Stimulated activated CD8-positive, alpha-beta memory T cell treated with anti-CD3 and anti-CD28 coated beads, Interleukin-2, amount 100 ng/mL, for 1 hour (primary cell): ENCODE data around the gene CTSK.
"Not testable (repeated sequence)": the region's sequence is repeated elsewhere in the genome, so short reads cannot be mapped to it uniquely, and the experiment has no call there.

Source experiments
- DNase-seq, 2 donors: peaks; one replicate each; pipeline ENCODE4 v3.0.0-alpha.2; 2020; ENCODE audit warnings: low read depth in 2 of 2

Gene CTSK

DNA sequence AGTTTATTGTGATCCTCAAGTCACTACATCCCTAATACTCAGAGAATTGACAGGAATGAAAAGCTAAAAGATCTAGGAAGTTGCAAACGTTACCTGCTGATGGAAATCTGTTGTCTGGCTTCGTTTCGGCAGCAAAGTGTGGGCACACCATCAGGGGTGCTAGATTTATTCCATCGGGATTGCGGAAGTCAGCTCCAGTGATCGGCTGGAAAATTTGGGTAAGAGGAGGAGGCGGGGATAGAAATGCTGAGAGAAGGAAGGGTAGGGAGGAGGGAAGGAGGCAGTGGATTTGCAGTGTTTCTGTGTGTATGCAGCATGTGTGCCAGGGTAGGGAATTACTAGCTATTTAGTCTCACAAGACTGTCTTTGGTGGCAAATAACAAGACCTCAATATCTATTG lies at the start of gene CTSK:
Gene CTSK (minus strand): TSS at position 140 of the 400 bp plus-strand sequence. CDS start 1,455 bp downstream, outside the sequence.
- no peak for DNase-seq

GRCh38 chr1:150852734-150853133 lies 44.7 kb upstream of the CTSK start:
- not testable (repeated sequence) for DNase-seq

DNA sequence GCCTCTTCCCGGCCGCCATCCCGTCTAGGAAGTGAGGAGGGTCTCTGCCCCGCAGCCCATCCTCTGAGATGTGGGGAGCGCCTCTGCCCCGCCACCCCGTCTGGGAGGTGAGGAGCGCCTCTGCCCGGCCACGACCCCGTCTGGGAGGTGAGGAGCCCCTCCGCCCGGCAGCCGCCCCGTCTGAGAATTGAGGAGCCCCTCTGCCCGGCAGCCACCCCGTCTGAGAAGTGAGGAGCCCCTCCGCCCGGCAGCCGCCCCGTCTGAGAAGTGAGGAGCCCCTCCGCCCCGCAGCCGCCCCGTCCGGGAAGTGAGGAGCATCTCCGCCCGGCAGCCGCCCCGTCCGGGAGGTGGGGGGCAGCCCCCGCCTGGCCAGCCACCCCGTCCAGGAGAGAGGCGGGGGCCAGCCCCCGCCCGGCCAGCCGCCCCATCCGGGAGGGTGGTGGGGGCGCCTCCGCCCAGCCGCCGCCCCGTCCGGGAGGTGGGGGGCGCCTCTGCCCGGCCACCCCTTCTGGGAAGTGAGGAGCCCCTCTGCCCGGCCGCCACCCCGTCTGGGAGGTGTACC lies 42.8 kb upstream of the CTSK start:
- not testable (repeated sequence) for DNase-seq

DNA sequence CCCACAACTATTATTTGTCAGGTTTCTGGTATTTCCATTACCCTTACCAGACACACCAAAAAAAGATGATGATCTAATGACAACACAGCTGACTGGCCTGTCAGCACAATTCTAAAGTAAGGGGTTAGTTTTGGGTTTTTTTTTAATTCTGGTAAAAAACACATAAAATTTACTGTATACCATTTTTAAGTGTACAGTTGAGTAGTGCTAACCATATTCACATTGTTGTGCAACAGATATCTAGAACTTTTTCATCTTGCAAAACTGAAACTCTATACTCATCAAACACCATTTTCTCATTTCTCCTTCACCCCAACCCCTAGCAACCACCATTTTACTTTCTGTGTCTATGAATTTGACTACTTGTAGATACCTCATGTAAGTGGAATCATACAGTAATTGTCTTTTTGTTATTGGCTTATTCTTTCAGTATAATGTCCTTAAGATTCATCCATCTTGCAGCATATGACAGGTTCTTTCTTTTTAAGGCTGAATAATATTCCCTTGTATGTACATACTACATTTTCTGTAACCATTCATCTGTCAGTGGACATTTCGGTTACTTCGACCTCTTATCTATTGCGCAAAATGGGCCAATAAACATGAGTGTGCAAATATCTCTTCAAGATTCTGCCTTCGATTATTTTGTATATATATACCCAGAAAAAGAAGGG lies 38.5 kb upstream of the CTSK start:
- DNase-seq, result no peak

- DNase-seq, result no peak
Observed at GRCh38 chr1:150843474-150843873, 35.4 kb upstream of the CTSK start.

- no peak for DNase-seq
Observed at GRCh38 chr1:150842964-150843363, 34.9 kb upstream of the CTSK start.

DNA sequence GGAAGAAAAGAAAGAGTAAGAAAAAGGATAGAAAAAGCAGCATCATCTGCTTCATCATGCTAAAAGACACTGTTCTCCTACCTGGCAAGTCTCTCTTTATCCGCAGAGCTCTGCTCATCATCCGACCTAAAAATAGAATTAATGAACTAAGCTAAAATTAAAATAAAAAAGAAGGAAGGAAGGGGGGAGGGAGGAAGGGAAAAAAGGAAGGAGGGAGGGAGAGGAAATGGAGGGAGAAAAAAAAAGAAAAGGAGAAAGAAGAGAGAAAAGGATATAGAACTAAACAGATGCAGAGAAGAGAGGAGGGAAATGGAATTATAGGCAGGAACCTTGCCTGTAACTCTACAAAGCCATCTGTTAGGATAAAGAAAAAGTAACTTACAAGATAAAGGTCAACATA lies 34.3 kb upstream of the CTSK start:
- no peak for DNase-seq

- DNase-seq, result no peak
Observed at GRCh38 chr1:150841626-150842025, 33.6 kb upstream of the CTSK start.

DNA sequence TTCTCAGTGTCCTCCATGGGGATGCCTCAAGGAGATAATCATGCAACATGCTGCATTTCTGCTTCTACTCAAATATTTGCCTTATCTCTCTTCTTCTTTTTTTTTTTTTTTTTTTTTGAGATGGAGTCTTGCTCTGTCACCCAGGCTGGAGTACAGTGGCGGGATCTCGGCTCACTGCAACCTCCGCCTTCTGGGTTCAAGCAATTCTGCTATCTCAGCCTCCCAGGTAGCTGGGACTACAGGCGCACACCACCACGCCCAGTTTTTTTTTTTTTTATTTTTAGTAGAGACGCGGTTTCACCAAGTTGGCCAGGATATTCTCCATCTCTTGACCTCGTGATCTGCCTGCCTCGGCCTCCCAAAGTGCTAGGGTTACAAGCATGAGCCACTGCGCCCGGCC lies 32.8 kb upstream of the CTSK start:
- DNase-seq, result not testable (repeated sequence)

- DNase-seq, result no peak
Observed at GRCh38 chr1:150836129-150836773, 28.2 kb upstream of the CTSK start.

DNA sequence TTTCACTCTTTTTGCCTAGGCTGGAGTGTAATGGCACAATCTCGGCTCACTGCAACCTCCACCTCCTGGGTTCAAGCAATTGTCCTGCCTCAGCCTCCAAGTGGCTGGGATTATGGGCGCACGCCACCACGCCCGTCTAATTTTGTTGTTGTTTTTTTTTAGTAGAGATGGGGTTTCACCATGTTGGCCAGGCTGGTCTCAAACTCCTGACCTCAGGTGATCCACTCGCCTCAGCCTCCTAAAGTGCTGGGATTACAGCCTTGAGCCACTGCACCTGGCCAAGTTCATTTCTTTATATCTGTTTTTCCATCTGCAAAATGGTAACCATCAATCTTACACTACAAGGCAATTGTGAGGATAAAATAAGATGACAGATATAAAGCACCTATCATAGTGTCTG lies 25.9 kb upstream of the CTSK start:
- DNase-seq, result not testable (repeated sequence)

DNA sequence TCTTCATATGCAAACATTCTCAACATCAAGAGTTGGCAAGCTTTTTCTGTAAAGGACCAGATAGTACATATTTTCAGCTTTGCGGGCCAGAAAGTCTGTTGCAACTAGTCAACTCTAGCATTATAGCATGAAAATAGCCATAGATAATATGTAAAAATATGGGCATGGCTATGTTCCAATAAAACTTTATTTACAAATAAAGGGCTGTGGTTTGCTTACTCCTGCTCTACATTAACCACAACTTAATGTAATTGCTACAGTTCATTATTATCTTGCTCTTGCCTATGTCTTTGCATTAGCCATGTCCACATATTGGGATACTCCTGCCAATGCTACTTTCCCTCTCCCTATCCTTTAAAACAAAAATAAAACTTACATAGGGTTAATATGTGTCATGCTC lies 24.5 kb upstream of the CTSK start:
- no peak for DNase-seq

DNA sequence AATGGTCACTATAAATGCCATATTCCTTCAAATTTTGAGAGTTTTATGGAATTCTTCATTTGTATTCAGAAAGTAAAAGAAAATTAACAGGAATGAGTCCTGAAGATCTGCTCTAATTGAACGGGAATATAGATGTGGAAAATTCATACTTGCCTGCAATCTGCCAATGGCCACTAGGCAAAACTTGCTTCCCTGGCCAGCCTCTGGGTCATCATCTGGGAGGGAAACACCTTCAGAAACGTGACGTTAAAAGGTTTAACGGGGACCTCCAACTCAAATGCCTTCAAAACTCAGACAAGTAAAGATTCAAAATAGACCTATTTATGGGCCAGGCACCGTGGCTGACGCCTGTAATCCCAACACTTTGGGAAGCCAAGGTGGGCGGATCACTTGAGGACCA lies 21.7 kb upstream of the CTSK start:
- DNase-seq, result no peak

- no peak for DNase-seq
Observed at GRCh38 chr1:150826299-150826698, 18.2 kb upstream of the CTSK start.

GRCh38 chr1:150820730-150821512 lies 12.9 kb upstream of the CTSK start:
- DNase-seq, result no peak

DNA sequence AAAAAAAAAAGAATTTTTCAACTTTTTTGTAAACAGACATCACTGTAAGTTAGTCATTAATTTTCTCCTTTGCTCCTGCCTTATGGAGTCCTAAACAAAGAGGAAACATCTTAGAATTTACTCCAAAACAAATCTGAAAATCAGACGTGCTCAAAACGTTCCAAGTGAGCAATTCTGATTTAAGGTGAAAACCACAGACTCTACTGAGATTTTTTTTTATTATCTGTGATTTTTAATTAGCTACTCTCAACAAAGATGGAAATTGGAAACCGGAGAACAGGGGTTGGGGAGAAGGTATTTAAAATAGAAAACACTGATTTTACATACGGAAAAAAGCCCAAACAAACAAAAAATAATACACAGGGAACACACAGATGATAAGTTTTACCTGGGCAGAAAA lies 7.8 kb upstream of the CTSK start:
- no peak for DNase-seq

GRCh38 chr1:150813028-150813707 lies 5.1 kb upstream of the CTSK start:
- DNase-seq, result no peak

DNA sequence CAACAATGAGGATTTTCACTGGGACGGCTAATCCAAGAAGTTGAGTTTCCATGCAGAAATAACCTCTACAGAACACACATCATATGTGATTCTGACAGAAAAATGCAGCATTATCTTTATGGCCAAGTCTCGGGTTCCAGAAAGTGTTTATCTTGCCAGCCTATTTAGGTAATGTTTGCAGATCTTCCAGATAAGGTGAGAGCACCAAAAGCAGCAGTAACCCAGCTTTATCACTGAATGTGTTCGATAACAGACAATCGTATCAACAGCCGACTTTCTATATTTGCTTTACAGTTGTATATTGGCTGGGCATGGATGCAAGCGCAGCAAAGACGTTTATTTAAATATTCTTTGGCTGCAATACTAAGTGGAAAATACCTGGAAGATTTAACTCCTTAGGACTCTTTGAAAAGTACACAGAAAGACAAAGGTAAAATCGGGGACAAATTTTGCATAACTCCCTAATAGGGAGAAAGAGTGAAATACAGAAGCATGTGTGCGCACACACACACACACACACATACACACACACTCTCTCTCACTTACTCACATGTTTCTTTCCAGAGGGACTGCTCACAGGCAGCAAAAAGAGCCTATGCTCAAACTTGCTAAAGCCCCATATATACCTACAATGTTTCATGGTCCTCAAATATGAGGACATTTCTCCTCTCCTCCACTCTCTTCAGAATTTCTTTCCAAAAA lies 3.0 kb upstream of the CTSK start:
- no peak for DNase-seq

DNA sequence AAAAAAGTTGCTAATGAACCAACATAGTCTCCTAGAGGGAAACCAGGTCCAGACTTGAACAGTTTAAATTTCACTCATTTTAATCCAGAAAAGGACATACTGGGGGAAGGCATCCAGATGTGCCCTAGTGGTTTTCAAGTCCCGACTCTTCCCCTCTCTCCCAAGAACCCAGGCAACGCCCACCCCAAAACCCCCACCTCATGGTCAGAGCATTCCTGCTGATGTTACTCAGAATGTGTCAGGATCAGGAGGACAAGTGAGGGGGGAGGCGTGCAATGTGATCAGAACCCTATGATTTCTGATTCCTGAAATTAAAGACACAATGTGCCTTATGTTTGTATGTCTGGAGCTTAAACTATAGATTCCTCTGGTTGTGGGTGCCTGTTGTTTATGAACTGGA lies 1.6 kb upstream of the CTSK start:
- no peak for DNase-seq

DNA sequence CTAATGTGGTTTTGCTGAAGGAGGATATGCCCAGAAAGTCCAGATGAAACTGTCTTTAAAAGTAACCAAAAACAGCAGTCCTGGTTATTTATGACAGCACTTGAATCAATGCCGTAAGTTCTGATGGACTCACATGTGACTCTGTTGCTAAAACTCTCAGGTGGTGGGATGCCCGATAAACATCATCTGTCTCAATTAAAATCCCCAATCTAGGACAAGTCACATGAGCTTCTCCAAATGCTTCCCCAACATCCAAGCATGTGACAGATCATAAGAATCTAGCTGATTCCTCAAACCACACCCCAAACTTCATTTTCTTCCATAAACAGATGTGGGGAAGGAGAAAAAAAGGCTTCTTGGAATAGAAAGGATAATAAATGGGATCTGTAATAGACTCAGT lies 786 bp upstream of the CTSK start:
- DNase-seq, result no peak

DNA sequence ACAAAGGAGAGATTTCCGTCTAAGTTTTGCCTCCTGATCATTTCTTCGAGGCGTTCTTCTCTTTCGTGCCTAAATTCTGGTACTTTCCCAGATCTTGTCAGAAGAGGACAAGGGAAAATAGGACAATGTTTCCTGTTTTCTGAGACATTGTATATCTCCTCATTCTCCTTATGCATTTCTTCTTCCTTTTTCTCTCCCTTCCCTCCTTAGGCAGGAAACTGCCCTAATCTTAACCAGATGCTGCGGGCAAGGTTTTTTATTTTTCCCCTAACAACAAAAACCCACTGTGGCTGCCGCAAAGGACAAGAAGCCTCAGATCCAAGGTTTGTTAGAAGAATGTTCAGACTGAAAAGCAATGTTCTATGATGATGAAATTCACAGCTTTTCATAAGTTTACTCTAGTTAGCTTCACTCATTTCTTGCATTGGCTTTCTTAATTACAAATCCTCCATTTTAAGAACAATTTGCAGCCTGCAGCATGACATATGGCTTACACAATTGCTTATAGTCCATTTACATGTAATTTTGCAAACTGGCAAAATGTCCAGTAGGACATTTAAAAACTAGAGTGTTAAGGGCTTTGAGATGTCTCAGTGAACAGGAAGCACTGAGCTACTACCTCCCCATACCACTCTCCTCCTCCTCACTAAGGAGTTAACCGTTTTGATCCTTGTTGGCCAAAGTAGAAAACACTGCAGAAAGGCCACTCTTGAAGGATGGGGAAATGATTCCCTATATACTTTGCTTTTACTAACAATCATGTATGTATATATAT lies 624 bp downstream of the CTSK start:
- DNase-seq, result no peak
